GM12874 (cell line): ENCODE measurements around the gene SLC25A21.

ENCODE experiments used
- CTCF ChIP-seq: IDR thresholded peaks from 2 replicates; pipeline ENCODE4 v1.5.1; 2011; ENCODE audit warnings: low read depth, mild to moderate bottlenecking, control low read depth, low read length, moderate library complexity; ENCODE audit not compliant: insufficient read depth

The SLC25A21 gene

GRCh38 chr14:36716614-36717184 lies 455.7 kb downstream of the SLC25A21 start:
- TF ChIP-seq CTCF: no peak

GRCh38 chr14:36713960-36714703 lies 458.3 kb downstream of the SLC25A21 start:
- no peak for TF ChIP-seq CTCF

- no peak for TF ChIP-seq CTCF
These were observed 464.8 kb downstream of the SLC25A21 start for GRCh38 chr14:36707570-36707969.

GRCh38 chr14:36702474-36702873 lies 469.9 kb downstream of the SLC25A21 start:
- TF ChIP-seq CTCF: no peak

GRCh38 chr14:36701132-36701531 lies 471.3 kb downstream of the SLC25A21 start:
- TF ChIP-seq CTCF: no peak

GRCh38 chr14:36700651-36701050 lies 471.8 kb downstream of the SLC25A21 start:
- TF ChIP-seq CTCF: no peak

GRCh38 chr14:36690311-36691040 lies 481.9 kb downstream of the SLC25A21 start:
- no peak for TF ChIP-seq CTCF
